ENCODE measurements around the gene FAM177B.

Gene FAM177B

DNA sequence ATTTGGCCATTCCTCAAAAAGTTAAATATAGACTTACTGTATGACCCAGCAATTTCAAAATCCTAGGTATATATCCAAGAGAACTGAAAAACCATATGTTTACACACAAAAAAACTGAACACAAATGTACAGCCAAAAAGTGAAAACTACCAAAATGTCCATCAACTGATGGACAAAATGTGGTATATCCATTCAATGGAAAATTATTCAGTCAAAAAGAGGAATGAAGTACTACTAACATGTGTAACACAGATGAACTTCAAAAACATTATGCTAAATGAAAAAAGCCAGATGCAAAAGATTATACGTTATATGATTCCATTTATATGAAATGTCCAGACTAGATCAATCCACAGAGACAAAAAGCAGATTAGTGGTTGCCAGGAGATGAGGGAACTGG lies 32.7 kb upstream of the FAM177B start:
- H3K4me3 ChIP-seq (ENCODE audit: low read depth, low read length), result no peak overlapping the region
- TF ChIP-seq, protein P1, sequence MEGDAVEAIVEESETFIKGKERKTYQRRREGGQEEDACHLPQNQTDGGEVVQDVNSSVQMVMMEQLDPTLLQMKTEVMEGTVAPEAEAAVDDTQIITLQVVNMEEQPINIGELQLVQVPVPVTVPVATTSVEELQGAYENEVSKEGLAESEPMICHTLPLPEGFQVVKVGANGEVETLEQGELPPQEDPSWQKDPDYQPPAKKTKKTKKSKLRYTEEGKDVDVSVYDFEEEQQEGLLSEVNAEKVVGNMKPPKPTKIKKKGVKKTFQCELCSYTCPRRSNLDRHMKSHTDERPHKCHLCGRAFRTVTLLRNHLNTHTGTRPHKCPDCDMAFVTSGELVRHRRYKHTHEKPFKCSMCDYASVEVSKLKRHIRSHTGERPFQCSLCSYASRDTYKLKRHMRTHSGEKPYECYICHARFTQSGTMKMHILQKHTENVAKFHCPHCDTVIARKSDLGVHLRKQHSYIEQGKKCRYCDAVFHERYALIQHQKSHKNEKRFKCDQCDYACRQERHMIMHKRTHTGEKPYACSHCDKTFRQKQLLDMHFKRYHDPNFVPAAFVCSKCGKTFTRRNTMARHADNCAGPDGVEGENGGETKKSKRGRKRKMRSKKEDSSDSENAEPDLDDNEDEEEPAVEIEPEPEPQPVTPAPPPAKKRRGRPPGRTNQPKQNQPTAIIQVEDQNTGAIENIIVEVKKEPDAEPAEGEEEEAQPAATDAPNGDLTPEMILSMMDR (IDR thresholded peaks at IDR 0.05; ENCODE audit: borderline replicate concordance, insufficient read depth, low read depth, low read length), result no peak

DNA sequence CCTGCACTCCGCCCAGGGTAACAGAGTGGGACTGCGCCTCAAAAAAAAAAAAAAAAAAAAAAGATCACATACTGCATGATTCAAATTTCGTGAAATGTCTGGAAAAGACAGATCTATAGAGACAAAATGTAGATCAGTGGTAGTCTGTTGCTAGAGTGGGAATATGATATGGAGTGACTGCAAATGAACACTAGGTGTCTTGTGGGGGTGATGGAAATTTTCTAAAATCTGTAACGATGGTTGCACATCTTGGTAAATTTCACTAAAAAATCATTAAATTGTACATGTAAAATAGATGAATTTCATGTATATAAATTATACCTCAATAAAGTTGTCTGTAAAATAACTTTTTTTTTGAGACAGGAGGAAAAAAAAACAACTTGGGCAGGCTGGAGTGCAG lies 30.2 kb upstream of the FAM177B start:
- no peak overlapping the region for H3K4me3 ChIP-seq (ENCODE audit: low read depth, low read length)
- TF ChIP-seq, protein P1 (IDR thresholded peaks at IDR 0.05; ENCODE audit: borderline replicate concordance, insufficient read depth, low read depth, low read length), result no peak

DNA sequence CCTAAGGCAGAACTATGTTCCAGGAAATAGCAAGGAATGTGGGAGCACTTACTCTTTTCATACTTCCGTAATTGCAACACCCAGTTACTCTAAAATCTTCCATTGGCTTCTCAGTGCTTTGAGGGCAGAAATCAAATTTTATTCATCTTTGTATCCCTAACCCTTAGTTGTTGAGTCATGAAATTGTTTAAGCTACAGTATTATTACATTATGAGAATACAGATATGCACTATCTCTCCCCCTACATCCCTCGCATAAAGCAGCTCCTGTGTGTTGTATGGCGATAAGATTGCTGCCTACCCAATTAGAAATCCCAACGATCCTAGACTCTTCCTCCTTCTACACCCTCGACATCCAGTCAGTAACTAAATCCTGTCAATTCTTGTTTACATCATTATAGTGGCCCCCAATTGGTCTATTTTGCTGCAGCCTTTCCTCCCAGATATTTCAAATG lies 27.3 kb upstream of the FAM177B start:
- H3K4me3 ChIP-seq (ENCODE audit: low read depth, low read length), result no peak overlapping the region
- TF ChIP-seq, protein P1 (IDR thresholded peaks at IDR 0.05; ENCODE audit: borderline replicate concordance, insufficient read depth, low read depth, low read length), result no peak

DNA sequence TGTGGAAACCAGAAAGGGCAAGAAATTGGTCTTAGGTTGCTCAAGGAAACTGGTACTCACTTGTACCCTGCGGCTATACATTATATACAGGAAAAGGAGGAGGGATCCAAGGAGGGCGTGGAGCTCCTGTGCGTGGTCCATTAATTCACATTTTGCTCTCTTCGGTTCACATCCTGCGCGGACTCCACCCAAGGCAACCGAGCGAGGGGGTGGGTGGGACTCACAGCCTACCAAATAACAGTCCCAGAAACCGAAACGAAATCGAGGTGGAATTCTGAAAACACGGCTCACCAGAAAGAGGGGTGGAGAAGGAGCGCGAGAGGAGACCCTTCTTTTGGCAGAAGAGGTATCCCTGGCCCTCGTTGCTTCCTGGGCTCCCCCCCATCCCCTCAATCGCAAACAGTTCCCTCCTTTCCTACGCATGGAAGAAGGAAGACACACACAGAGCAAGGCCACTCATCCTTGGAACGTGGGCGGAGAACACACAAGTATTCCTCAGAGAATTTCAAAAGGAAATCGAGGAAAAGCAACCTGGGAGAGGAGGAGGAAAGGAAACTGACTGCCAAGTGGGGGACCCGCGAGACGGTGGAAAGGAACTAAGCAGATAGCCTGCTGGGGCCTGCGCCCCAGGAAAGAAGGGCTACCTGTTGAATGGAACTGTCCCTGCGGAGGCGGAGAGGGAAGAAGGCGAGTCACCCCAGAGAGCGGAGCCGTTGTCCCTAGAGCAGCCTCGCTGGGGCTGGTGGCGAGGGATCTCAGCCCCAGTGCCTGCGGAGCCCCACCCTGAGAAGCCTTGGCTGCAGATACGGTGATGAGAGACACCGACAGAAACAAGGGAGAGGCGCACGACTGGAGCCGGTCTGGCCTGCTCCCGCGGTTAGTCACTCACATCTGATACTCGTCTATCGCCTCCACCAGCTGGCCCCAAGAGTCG lies 25.4 kb upstream of the FAM177B start:
- peak overlapping the region; percentile 82 for H3K4me3 ChIP-seq (ENCODE audit: low read depth, low read length)
- TF ChIP-seq, protein P1 (IDR thresholded peaks at IDR 0.05; ENCODE audit: borderline replicate concordance, insufficient read depth, low read depth, low read length), result no peak

DNA sequence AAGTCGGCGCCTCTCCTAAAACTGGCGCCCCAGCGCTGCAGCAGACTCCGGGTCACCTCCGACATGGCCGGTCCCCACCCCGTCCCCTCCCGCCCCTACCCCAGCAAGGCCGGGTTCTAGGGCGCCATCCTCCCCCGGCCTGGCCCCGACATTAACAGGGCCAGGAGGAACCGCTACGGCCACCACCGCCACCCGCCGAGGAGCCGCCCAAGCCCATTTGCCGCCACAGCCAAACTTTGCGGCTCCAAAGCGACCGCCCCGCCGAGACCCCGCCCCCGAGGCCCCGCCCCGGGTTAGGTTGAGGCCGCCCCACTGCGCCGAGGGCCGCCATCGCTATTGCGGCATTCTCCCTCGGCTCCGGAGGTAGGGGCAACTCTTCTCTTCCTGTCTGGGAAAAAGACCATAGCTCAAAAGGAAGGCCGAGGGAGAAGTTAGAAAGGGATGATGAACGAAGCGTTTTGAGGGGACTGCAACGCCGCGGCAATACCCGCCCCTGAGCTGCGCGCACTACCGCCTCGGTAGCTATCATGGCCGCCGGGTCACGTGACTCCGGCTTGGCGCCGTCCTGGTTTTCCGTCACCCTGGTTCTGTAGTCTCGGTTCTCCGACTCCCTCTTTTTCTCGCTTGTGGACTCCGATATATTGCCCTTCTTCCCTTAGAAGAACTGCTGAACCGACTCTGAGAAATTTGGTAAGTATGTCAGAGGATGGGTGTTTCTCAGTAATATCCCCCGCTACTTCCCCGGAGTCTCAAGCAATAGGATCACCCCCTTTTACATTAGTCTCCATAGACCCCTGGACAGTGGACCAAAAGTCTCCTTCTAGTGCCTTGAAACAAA lies 24.5 kb upstream of the FAM177B start, which contains the start of the genes AIDA and BROX:
TSS of gene AIDA (minus strand) at position 239 of the 838 bp plus-strand sequence. CDS start at position 65, 174 bp downstream.
TSS of gene BROX (plus strand) at position 312 of the 838 bp plus-strand sequence. CDS start 3,136 bp downstream, outside the sequence.
- TF ChIP-seq, protein P1 (IDR thresholded peaks at IDR 0.05; ENCODE audit: borderline replicate concordance, insufficient read depth, low read depth, low read length), result no peak
- H3K4me3 ChIP-seq (ENCODE audit: low read depth, low read length), result peak within 1 kb of the TSS; percentile 90

DNA sequence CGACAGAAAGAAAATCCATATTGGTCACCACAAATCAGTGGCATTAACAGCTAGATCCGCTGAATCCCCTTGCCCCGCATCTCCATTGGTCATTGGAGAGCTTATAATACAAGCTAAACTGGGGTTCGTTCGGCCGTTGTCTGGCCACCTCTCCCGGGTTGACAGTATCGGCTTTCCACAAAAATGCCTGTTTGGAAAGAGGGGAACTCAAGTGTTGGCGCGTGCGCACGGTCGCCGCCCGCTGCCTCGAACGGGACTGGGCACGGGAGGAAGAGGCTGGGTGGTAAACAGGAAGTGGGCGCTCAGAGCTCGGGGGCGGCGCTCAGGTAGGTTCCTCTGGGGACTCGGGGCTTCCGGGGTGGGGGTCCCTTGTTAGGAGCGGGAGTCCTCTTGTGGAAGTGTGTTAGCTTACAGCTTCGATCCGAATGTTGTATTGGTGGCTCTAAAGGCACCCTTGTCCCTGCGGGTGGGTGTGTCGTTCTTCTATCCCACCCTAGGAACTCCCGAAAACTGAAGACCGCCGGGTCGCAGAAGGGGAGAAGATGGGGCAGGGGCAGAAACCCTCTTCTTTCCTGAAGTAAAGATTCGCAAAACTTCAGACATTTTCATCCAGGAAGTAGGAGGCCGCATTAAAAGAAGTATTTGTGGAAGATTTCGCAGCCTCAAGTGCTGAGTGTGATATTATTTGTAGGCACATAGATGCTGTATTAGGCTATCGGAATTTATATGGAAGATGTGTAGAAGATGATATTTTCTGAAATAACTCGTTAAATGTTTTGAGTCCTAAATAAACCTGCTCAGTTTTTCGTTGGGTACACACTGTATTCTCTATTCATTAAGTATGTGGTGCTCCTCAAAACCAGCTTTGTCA lies 23.7 kb upstream of the FAM177B start:
- H3K4me3 ChIP-seq (ENCODE audit: low read depth, low read length), result peak overlapping the region; percentile 90
- TF ChIP-seq, protein P1 (IDR thresholded peaks at IDR 0.05; ENCODE audit: borderline replicate concordance, insufficient read depth, low read depth, low read length), result 0 out of 2 replicates have a peak, but pooled peaks have one; percentile 14

All from GM12875 (cell line).